SK-MEL-5 (cell line): ENCODE results near the gene UNC50. TPM values are rescaled to one million over a fixed set of nuclear protein-coding genes. Genes with fewer than 3 reads are reported as not detected.
A peak's percentile ranks its signal among the peaks of the same experiment; 100 is the strongest.
"Not testable (repeated sequence)": the region's sequence is repeated elsewhere in the genome, so short reads cannot be mapped to it uniquely, and the experiment has no call there.

Experiments used
- DNase-seq: peaks from one replicate; pipeline ENCODE4 v3.0.0-alpha.2; 2016; ENCODE audit warnings: low read depth, low spot score
- in situ Hi-C: cut with HindIII; loops from 2 replicates; pipeline ENCODE4 v1.10.0; 2016; ENCODE audit warnings: low sequenced_read_pairs, high pct_unique_total_duplicates, low pct_unique_long_range_greater_than_20kb
- total RNA-seq: library from RNA; depleted of rRNA; stranded (reverse); fragments of >200 nt; shearing (Covaris generic); gene quantifications from 2 replicates; pipeline ENCODE4 v1.2.3, GENCODE V29; 2014; rRNA removed

Gene UNC50
- total RNA-seq, 1 experiment from 2014 or later, result 72.6 TPM

- in situ Hi-C loops, result no loop called here
Measured at GRCh38 chr2:98649135-98649991, 41.0 kb downstream of the UNC50 start.

GRCh38 chr2:98649992-98650375 lies 41.6 kb downstream of the UNC50 start:
- in situ Hi-C loops, result no loop called here
- DNase-seq, result no peak

More at GRCh38 chr2:98649135-98649991, 41.0 kb downstream of the UNC50 start:
- peak; percentile 87 for DNase-seq

GRCh38 chr2:98650998-98651397 lies 42.6 kb downstream of the UNC50 start:
- no peak for DNase-seq
- in situ Hi-C loops, result no loop called here

GRCh38 chr2:98654699-98655495 lies 46.5 kb downstream of the UNC50 start:
- no peak for DNase-seq
- in situ Hi-C loops, result no loop called here

GRCh38 chr2:98656800-98657199 lies 48.4 kb downstream of the UNC50 start:
- in situ Hi-C loops, result no loop called here
- DNase-seq, result no peak

- in situ Hi-C loops, result no loop called here
- DNase-seq, result no peak
Measured at GRCh38 chr2:98658816-98659490, 50.6 kb downstream of the UNC50 start.

- DNase-seq, in situ Hi-C loops: not testable (repeated sequence)
Measured at GRCh38 chr2:98659491-98659840, 51.1 kb downstream of the UNC50 start.

GRCh38 chr2:98663511-98664090 lies 55.2 kb downstream of the UNC50 start:
- in situ Hi-C loops, result no loop called here
- DNase-seq, result no peak

- DNase-seq, result no peak
- in situ Hi-C loops, result no loop called here
Measured at GRCh38 chr2:98664323-98664722, 55.9 kb downstream of the UNC50 start.

GRCh38 chr2:98665677-98666076 lies 57.3 kb downstream of the UNC50 start:
- no peak for DNase-seq
- in situ Hi-C loops, result no loop called here

Other genes with a start within 250 kb of the UNC50 start
- 10.9 and 12.7 TPM in 2 replicates for gene INPP4A, start 163.7 kb upstream of the UNC50 start, total RNA-seq
- gene COA5, start 77 bp upstream of the UNC50 start, total RNA-seq, result 45.0 and 46.4 TPM in 2 replicates
- 16.3 and 22.0 TPM in 2 replicates for gene MGAT4A, start 122.5 kb downstream of the UNC50 start, total RNA-seq